Measurements from ENCODE around the gene SUCLG1.
A peak's percentile ranks its signal among the peaks of the same experiment; 100 is the strongest.
"Not testable (repeated sequence)": the region's sequence is repeated elsewhere in the genome, so short reads cannot be mapped to it uniquely, and the experiment has no call there.

The SUCLG1 gene

DNA sequence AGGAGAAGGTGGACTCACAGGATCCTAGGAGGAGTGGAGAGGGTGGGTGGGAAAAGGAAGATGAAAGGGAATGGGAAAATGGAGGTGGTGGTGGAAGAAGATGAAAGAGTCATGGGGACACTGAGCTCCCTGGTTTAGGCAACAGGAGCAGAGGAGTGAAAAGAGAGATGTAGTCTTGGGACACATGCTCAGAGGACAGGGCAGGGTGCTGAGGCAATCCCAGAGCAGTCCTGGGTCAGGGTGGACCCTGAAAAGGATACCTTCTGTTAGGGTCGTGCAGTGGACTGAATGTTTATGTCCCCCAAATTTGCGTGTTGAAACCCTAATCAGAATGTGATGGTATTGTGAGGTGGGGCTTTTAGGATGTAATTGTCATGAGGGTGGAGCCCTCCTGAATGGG is 37.9 kb downstream of the SUCLG1 start:
- DNase-seq (ENCODE audit: low read depth in 2 of 2), result no peak

DNA sequence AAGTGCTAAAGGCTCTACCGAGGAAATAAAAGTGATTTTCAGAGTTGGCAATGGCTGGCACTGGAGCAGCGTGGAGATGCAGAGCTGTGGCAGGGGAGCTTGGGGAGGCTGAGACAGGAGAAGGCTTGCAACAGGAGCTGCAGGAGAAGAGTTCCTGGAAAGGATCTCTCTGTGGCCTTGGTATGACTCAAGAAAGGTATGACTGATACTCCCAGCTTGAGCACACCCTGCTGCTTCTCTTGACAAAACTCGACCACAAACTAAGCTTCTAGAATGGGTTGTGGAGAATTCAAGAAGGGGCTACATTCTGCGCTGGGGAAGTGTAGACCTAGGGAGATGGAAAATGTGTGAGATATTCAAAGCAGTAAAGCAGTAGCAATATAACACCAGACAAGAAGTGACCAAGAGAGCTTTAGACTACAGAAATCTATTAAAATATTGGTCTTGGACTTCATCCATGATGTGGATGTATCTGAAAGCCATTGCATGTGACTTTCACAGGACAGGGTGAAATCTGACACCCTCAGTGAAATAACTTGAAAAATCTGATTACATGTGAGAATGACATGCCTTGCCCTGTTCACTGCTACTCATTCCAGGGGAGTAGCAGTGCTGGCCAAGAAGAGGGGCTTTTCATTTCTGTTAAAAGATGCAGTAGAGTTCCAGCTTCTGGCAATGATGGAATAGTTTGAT is 41.5 kb downstream of the SUCLG1 start:
- DNase-seq (ENCODE audit: low read depth in 2 of 2), result no peak

DNA sequence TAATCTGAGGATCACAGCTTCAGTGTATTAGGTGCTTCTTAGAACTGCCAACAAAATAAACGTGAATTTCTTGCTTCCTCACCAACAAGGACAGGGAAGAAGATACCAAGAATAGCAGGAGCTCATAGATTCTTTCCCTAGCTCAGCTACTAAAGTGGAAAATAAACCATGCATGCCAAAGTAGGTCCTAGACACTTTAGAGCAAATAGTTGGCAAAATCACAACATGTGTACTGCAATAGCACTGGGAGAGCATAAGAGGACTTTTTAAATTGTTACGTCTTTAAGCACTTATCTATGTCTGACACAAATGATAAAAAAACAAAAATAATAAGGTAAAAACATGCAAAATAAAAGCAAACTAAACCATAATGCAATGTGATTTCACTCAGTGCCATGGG is 49.5 kb downstream of the SUCLG1 start:
- DNase-seq (ENCODE audit: low read depth in 2 of 2), result no peak

DNA sequence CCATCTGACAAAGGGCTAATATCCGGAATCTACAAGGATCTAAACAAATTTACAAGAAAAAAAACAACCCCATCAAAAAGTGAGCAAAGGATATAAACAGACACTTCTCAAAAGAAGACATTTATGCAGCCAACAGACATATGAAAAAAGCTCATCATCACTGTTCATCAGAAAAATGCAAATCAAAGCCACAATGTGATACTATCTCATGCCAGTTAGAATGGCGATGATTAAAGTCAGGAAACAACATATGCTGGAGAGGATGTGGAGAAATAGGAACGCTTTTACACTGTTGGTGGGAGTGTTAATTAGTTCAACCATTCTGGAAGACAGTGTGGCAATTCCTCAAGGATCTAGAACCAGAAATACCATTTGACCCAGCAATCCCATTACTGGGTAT is 57.0 kb downstream of the SUCLG1 start:
- not testable (repeated sequence) for DNase-seq (ENCODE audit: low read depth in 2 of 2)

DNA sequence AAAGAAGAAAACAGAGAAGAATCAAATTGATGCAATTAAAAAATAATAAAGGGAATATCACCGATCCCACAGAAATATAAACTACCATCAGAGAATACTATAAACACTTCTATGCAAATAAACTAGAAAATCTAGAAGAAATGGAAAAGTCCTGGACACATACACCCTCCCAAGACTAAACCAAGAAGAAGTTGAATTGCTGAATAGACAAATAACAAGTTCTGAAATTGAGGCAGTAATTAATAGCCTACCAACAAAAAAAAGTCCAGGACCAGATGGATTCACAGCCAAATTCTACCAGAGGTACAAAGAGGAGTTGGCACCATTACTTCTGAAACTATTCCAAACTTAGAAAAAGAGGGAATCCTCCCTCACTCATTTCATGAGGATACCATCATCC is 59.2 kb downstream of the SUCLG1 start:
- DNase-seq (ENCODE audit: low read depth in 2 of 2), result not testable (repeated sequence)

DNA sequence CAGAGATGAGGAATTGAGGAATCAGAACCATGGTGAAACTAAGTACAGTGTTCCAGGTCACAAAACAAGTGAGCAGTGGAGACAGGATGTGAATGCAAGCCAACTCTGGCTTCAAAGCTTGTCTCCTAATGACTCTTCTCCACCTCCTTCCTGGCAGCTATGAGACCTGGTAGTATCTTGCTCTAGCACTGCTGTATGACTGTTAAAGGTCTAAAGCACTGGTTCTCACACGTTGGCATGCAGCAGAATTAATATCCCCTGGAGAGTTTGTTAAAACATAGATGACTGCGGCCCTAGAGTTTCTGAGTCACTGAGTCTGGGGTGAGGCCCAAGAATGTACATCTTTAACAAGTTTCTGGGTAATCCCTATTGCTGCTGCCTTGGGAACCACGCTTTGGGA is 63.3 kb downstream of the SUCLG1 start:
- DNase-seq (ENCODE audit: low read depth in 2 of 2), result peak; percentile 18 to 22

DNA sequence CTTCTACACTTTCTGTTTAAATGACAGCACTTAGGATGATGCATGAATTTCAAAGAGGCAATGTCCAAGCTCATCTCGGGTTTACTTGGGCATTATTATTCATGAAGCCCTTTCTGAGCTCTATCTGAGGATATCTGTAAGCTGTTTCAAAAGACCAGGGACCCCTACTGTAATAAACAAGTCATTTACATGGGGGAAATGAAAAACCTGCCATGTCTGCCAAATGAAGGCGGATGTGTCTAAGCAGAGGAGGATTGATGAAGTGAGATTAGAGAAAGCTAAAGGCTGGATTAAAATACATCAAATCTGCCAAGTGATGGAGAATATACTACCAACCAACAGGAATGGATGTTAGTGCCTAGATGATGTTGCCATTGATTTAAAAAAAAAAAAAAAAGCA is 64.5 kb downstream of the SUCLG1 start:
- no peak for DNase-seq (ENCODE audit: low read depth in 2 of 2)

DNA sequence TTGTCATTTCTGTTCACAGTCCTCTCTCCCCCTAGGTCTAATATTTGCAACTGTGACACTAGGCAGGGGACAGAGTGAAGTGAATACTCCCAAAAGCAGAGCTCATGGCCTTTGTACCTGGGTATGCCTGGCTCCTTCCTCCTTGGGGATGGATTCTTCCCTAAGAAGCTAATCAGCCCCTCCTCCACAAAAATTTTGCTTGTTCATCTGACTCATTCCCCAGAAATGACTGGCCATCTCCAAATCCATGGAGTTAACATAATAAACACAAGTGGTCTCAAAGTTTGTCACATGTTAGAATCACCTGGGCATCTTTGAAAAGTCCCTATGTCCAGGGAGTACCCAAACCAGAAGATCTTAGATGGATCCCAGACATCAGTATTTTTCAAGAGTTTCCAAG is 65.3 kb downstream of the SUCLG1 start:
- no peak for DNase-seq (ENCODE audit: low read depth in 2 of 2)

DNA sequence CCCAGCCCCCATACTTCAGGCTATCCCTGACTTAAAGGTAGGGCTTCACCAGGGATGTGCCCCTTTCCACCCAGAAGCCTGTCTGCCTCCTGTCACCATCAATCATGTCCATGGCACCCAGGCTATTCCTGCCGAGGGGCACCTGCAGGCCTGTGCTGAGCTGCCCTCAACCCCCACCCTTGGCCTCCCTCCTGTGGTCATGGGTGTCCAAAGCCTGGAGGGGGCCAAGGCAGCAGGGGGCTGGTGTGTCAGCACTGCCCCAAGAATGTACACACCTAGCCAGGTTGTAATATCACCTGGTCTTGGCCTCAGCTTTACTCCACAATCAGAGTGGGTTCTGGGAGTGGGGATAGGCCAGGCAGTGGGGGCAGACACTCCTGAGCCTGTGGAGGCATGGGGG is 69.3 kb downstream of the SUCLG1 start:
- no peak for DNase-seq (ENCODE audit: low read depth in 2 of 2)

DNA sequence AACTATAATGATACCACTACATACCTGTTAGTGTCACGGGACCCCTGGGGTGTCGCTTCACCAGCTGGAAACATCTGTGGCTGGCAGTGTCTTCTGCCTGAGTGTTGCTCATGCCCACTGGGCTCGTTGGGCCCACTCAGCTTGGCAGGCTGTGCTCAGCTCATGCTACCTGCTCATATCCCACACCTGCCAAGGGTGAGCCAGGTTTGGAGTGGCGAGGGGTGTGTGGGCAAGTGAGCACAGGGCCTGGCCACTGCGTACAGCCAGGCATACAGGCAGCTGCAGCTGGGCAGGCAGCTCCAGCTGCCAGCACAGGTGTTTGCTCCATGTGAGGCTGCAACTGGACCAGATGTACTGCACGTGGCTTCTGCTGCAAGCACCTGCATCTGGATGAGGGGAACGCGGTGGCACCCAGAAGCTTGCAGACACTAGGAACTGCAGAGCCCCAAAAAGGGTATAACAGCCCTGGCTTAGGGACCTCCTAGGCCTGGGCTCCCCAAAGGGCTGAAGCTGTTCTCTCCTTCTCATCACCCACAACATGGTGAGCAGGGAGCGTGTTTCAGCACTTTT is 70.1 kb downstream of the SUCLG1 start:
- no peak for DNase-seq (ENCODE audit: low read depth in 2 of 2)

DNA sequence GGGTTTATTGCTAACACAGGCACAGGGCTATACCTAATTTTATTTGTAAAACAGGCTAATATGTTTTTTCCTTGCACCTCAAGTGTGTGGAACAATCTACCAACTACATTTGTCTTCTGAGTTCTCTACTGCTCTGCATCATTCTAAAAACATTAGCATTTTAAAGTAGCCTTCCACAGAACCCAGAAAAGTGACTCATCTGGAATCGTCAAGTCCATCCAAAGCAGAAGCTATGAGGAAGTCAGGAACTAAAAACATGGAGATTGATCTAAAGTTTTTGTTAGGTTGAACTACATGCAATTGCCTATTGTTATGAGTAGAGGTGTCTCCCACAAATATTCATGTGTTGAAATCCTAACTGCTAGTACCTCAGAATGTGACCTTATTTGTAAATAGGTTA is 70.9 kb downstream of the SUCLG1 start:
- DNase-seq (ENCODE audit: low read depth in 2 of 2), result no peak

DNA sequence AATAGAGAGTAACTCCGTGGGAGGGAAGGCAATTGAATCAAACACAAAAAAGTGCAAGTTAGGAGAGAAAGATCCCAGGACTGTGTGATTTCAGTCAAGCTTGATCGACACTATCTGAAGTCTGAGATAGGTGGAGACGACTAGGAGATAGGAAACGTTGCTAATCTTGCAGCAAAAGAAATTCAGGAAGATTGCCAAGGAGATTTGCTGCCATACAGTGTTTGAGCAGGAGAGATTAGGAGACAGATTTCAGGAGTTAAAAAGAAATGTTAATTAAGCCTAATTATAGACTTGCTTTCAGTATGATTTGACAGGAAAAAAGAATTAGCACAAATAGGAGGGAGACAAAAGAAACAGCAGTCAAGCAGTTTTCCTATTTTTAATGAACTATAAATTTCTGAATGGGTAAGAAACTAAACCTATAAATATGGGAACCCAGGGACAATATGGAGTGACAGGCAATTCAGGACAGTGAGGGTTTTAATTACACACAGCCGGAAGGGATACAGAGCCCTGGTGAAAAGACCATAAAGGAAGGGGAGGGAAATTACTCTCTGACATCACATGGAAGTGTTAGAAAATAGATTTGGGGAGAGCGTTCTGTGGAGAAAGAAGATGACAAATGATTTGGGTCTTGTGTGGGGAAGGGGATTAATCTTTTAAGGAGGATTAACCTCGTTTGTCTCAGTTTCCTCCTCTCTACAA is 72.6 kb downstream of the SUCLG1 start:
- DNase-seq (ENCODE audit: low read depth in 2 of 2), result no peak

DNA sequence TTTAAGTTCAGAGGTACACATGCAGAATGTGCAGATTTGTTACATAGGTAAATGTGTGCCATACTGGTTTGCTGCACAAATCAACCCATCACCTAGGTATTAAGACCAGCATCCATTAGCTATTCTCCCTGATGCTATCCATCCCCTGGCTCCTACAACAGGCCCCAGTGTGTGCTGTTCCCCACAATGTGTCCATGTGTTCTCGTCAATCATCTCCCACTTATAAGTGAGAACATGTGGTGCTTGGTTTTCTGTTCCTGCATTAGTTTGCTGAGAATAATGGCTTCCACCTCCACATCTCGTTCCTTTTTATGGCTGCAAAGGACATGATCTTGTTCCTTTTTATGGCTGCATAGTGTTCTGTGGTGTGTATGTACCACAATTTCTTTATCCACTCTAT is 75.8 kb downstream of the SUCLG1 start:
- DNase-seq (ENCODE audit: low read depth in 2 of 2), result no peak

DNA sequence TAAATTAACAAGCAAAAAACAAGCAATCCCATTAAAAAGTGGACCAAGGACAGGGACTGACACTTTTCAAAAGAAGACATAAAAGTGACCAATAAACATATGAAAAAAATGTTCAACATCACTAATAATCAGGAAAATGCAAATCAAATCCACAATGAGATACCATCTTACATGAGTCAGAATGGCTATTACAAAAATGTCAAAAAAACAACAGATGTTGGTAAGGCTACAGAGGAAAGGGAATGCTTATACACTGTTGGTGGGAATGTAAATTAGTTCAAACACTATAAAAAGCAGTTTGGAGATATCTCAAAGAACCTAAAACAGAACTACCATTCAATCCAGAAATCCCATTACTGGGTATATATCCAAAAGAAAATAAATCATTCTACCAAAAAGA is 78.2 kb downstream of the SUCLG1 start:
- no peak for DNase-seq (ENCODE audit: low read depth in 2 of 2)

DNA sequence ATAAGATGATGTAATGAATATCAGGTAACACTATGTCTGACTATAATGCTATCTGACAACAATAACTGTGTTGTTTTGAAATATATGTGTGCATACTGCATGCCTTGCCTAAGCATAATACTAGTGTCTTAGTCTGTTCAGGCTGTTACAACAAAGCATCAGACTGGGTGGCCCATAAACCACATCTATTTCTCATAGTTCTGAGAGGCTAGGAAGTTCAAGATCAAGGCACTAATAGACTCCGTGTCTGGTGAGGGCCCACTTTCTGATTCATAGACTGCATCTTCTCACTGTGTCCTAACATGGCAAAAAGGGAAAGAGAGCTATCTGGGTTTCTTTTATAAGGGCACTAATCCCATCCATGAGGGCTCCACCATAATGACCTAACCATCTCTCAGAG is 80.1 kb downstream of the SUCLG1 start:
- no peak for DNase-seq (ENCODE audit: low read depth in 2 of 2)

DNA sequence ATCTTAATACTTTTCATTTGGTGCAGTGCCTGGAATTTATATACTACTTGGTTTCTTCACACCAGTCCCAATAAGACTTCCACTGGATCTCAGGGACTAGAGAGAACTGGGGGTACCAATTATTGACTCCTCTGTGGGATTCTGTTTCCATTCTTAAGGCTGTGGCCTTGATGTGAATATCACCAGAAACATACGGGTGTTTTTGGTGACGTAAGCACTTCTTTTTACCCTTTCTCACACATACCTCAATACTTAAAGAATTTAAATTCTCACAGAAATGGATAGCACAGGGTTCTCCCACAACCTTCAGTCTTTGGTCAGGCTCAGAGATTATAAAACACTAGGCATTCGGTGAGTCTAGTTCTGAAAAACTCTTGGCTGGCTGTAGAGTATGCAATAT is 84.1 kb downstream of the SUCLG1 start:
- DNase-seq (ENCODE audit: low read depth in 2 of 2), result no peak

DNA sequence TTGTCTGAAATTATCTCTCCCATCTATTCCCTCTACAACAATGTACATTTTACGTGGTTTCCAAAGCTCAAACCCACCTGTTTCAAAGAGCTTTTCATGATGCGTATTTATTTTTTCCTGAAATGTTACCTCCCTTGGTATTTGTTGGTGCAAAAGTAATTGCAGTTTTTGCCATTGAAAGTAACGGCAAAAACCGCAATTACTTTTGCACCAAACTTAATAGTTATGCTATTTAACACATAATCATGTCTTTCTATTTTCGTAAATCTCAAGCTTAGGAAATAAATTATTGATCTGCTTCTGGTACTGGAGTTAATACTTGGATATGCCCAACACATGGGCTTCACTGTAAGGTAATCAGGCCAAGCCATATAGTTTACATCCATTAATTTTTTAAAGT is 85.2 kb downstream of the SUCLG1 start:
- DNase-seq (ENCODE audit: low read depth in 2 of 2), result no peak

Data from fibroblast of skin of left biceps (primary cell).